Muscle of leg (tissue), 11 donors: ENCODE data around the gene ABCA7. TPM values are rescaled to one million over a fixed set of nuclear protein-coding genes. Genes with fewer than 3 reads are reported as not detected.

Experiments used
- DNase-seq: peaks from one replicate; pipeline ENCODE4 v3.0.0; 2013
- H3K27ac ChIP-seq: one replicate; pipeline ENCODE4 v1.5.1; 2013; ENCODE audit warnings: mild to moderate bottlenecking, low read length, control low read depth
- H3K27me3 ChIP-seq: one replicate; pipeline ENCODE4 v1.6.1; 2013; ENCODE audit warnings: low read length; ENCODE audit not compliant: control insufficient read depth, insufficient read depth
- H3K36me3 ChIP-seq: one replicate; pipeline ENCODE4 v1.6.1; 2013; ENCODE audit warnings: low read length; ENCODE audit not compliant: control insufficient read depth, insufficient read depth
- H3K4me1 ChIP-seq: one replicate; pipeline ENCODE4 v1.6.1; 2013; ENCODE audit warnings: low read length; ENCODE audit not compliant: control insufficient read depth, insufficient read depth
- H3K4me3 ChIP-seq: one replicate; pipeline ENCODE4 v1.5.1; 2013; ENCODE audit warnings: low read length, control low read depth
- H3K9me3 ChIP-seq: replicated peaks from 2 replicates; pipeline ENCODE4 v1.6.1; 2013; ENCODE audit warnings: low read depth, low read length; ENCODE audit not compliant: control insufficient read depth
- WGBS: methylation state at CpG from one replicate; pipeline ENCODE4 v1.1.5; 2013; ENCODE audit warnings: missing lambda C conversion rate; ENCODE audit not compliant: insufficient coverage; 5-methylcytosine and 5-hydroxymethylcytosine counted together
- polyA plus RNA-seq, 8 donors: library from polyadenylated mRNA; unstranded; fragments of 120-200 nt; gene quantifications; one replicate each; pipeline versions ENCODE4 v1.2.1 to v1.2.3, GENCODE V29; 2013; ENCODE audit warnings: inconsistent platforms in 1 of 8, low replicate concordance in 1 of 8; ENCODE audit not compliant: insufficient read length in 8 of 8, insufficient read depth in 1 of 8
- total RNA-seq: library from RNA; stranded (reverse); fragments of 120-200 nt; gene quantifications from one replicate; pipeline ENCODE4 v1.2.4, GENCODE V29; 2013

ABCA7 gene
- total and polyA plus RNA-seq, 9 donors: 7.9 to 23.0 (median 12.6) TPM

DNA sequence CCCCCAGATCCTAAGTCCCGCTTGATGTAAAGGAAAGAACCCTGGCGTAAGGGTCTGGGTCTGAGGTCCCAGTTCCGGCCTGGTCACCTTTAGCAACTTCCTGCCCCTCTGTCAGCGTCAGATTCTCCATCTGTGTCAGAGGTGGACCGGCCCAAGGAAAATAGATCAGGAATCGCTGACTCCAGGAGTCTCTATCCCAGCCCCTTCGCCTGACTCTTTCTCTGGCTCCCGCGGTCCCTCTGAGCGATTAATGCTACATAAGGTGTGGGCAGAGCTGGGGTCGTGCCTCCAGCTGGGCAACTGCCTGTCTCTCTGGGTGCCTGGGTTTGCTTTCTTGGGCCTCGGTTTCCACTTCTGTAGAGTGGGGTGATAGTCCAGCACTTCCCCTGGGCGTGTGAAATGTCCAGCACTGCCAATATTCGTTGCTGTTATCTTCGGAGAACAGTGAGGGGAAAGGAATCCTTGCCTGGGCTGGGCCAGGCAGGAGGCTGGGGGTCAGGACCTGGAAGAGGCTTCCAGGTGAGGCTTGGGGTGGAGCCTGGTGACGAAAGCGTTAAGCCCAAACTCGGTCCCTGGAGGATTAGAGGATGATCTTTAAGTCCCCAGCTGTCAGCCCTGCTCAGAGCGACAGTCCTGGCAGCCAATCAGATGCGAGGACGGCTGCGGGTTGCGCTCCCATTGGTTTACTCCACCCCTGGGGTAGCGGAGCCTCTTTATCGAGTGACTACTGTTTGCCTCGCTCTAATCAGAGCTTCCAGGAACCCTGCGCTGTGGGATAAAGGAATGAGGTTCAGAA lies 767 bp downstream of the ABCA7 start:
- peak; percentile 95 for DNase-seq
- H3K36me3 ChIP-seq: peaks cover 28% of the 10 kb centered on the region

GRCh38 chr19:1041272-1041834 lies 1.4 kb downstream of the ABCA7 start:
- H3K36me3 ChIP-seq: peaks cover 22% of the 10 kb centered on the region
- peak overlapping the region; percentile 38 for H3K4me3 ChIP-seq
- peaks cover 2% of the 10 kb centered on the region for H3K27me3 ChIP-seq
- 28% methylated on average over 19 of the region's 26 CpGs for WGBS
- H3K27ac ChIP-seq: peak overlapping the region; percentile 86
- H3K9me3 ChIP-seq: no peaks in the 10 kb centered on the region
- no peak for DNase-seq
- peaks cover 48% of the 10 kb centered on the region for H3K4me1 ChIP-seq

More for the DNA sequence above, 767 bp downstream of the ABCA7 start:
- H3K27ac ChIP-seq: peak overlapping the region; percentile 86
- H3K9me3 ChIP-seq: no peaks in the 10 kb centered on the region
- H3K4me1 ChIP-seq: peaks cover 48% of the 10 kb centered on the region
- peaks cover 2% of the 10 kb centered on the region for H3K27me3 ChIP-seq
- WGBS: 2% methylated on average over 23 of the region's 27 CpGs
- H3K4me3 ChIP-seq: peak overlapping the region; percentile 57

- Histone ChIP-seq H3K36me3 (peaks cover 20% of the 10 kb centered on the region), H3K4me3 (no peak overlapping the region)
- 44% methylated on average over 42 of the region's 43 CpGs for WGBS
These were observed 2.2 kb downstream of the ABCA7 start for GRCh38 chr19:1041835-1042685.

GRCh38 chr19:1042689-1043511 lies 3.0 kb downstream of the ABCA7 start:
- Histone ChIP-seq H3K4me1 (peaks cover 44% of the 10 kb centered on the region), H3K4me3 (no peak overlapping the region), H3K27me3 (peaks cover 2% of the 10 kb centered on the region), H3K27ac (no peak overlapping the region), H3K9me3 (no peaks in the 10 kb centered on the region), H3K36me3 (peaks cover 13% of the 10 kb centered on the region)
- no peak for DNase-seq
- 51% methylated on average over 15 of the region's 23 CpGs for WGBS

More at GRCh38 chr19:1041835-1042685, 2.2 kb downstream of the ABCA7 start:
- Histone ChIP-seq H3K27ac (peak overlapping the region; percentile 86), H3K27me3 (peaks cover 2% of the 10 kb centered on the region), H3K9me3 (no peaks in the 10 kb centered on the region), H3K4me1 (peaks cover 48% of the 10 kb centered on the region)
- DNase-seq: peak; percentile 89

DNA sequence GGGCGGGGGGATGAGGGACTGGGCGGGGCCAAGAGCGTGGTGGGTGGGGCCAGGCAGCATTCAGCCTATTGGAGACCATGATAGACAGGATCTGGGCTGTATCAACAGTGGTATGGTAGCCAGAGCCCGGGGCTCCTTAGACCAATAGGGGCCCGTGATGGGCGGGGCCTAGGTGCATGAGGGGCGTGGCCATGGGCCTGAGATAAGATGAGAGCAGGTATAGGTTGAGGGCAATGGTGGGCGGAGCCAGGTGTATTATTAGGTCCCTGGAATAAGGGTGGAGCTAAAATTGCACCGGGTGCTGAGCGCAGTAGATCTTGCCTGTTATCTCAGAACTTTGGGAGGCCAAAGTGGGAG lies 5.3 kb downstream of the ABCA7 start:
- Histone ChIP-seq H3K27me3 (peaks cover 2% of the 10 kb centered on the region), H3K9me3 (no peaks in the 10 kb centered on the region), H3K4me3 (no peak overlapping the region), H3K36me3 (peaks cover 8% of the 10 kb centered on the region), H3K4me1 (peaks cover 30% of the 10 kb centered on the region), H3K27ac (no peak overlapping the region)
- no peak for DNase-seq
- 78% methylated on average over 8 of the region's 10 CpGs for WGBS

GRCh38 chr19:1046117-1046626 lies 6.3 kb downstream of the ABCA7 start:
- Histone ChIP-seq H3K27me3 (peaks cover 2% of the 10 kb centered on the region), H3K27ac (no peak overlapping the region), H3K36me3 (peaks cover 9% of the 10 kb centered on the region), H3K9me3 (no peaks in the 10 kb centered on the region), H3K4me1 (peaks cover 22% of the 10 kb centered on the region), H3K4me3 (no peak overlapping the region)
- 82% methylated on average over 27 of the region's 33 CpGs for WGBS
- no peak for DNase-seq

GRCh38 chr19:1046836-1047695 lies 7.2 kb downstream of the ABCA7 start:
- H3K27ac ChIP-seq: no peak overlapping the region
- H3K4me3 ChIP-seq: no peak overlapping the region
- H3K36me3 ChIP-seq: peaks cover 15% of the 10 kb centered on the region
- H3K27me3 ChIP-seq: no peaks in the 10 kb centered on the region
- H3K4me1 ChIP-seq: peaks cover 13% of the 10 kb centered on the region
- no peak for DNase-seq
- WGBS: 92% methylated on average over 61 of the region's 77 CpGs
- H3K9me3 ChIP-seq: no peaks in the 10 kb centered on the region

DNA sequence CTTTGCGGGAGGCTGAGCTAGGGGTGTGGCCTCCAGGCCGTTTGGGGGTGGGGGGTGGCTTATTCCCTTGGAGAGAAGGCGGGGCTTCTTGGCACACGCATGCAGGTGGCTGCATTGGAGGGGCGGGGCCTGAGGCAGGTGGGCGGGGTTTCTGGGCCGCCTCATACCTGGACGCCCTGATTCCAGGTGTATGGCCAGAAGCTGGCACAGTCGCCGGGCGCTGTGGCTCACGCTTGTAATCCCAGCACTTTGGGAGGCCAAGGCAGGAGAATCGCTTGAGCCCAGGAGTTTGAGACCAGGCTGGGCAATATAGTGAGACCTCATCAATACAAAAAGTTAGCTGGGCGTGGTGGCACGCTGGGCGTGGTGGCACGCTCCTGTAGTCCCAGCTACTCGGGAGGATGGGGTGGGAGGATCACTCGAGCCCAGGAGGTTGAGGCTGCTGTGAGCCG lies 7.8 kb downstream of the ABCA7 start:
- Histone ChIP-seq H3K27ac (no peak overlapping the region), H3K9me3 (no peaks in the 10 kb centered on the region), H3K36me3 (peaks cover 15% of the 10 kb centered on the region), H3K27me3 (no peaks in the 10 kb centered on the region), H3K4me1 (peaks cover 6% of the 10 kb centered on the region), H3K4me3 (no peak overlapping the region)
- DNase-seq: no peak
- WGBS: 84% methylated on average over 12 of the region's 20 CpGs

GRCh38 chr19:1049106-1049505 lies 9.2 kb downstream of the ABCA7 start:
- no peak for DNase-seq
- no peak overlapping the region for H3K27ac ChIP-seq
- H3K9me3 ChIP-seq: no peaks in the 10 kb centered on the region
- no peaks in the 10 kb centered on the region for H3K4me1 ChIP-seq
- no peak overlapping the region for H3K4me3 ChIP-seq
- WGBS: 78% methylated on average over 13 of the region's 17 CpGs
- no peaks in the 10 kb centered on the region for H3K27me3 ChIP-seq
- peaks cover 17% of the 10 kb centered on the region for H3K36me3 ChIP-seq
